ENCODE data around the gene MDM1.

The MDM1 gene

GRCh38 chr12:68270358-68270757, 61.8 kb downstream of the MDM1 start:
- DNase-seq: no peak

DNA sequence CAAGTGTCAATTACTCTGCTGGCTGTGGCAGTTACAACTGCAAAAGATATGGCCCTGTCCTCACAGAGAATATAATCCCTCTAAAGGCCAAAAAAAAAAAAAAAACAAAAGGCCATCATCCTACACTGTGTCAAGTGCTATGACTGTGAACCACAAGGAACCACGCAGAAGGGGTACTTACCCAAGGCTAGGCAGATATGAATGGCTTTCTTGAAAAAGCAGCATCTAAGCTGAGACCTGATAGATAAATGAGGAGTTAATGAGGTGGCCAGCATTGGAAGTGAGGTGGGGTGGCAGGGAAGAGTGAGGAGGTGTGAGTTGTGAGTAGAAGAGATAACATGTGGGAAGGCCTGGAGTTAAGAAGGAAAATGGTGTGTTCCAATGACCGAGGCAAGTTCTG, 62.4 kb downstream of the MDM1 start:
- DNase-seq: no peak

GRCh38 chr12:68268967-68269366, 63.2 kb downstream of the MDM1 start:
- no peak for DNase-seq

- DNase-seq: peak; percentile 96
Observed at GRCh38 chr12:68267892-68268396, 64.2 kb downstream of the MDM1 start.

DNA sequence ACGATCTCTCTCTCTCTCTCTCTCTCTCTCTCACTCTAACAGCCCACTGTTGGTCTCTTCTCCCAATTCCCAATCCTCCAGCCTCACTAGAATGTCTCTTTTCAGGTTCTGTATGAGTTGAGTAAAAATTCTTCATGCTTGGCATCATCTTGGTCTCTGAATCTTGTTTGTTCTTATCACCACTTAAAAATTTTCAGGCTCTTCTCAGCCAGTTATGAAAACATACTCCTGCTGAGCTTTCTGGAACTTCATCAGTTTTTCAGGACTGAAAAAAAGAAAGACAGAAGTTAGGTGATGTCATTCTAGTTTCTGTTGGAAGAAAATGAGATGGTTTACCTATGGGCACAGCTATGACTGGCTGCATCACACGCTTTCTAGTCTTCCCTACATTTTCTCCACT, 67.3 kb downstream of the MDM1 start:
- peak; percentile 35 for DNase-seq

GRCh38 chr12:68264158-68264855, 67.9 kb downstream of the MDM1 start:
- no peak for DNase-seq

DNA sequence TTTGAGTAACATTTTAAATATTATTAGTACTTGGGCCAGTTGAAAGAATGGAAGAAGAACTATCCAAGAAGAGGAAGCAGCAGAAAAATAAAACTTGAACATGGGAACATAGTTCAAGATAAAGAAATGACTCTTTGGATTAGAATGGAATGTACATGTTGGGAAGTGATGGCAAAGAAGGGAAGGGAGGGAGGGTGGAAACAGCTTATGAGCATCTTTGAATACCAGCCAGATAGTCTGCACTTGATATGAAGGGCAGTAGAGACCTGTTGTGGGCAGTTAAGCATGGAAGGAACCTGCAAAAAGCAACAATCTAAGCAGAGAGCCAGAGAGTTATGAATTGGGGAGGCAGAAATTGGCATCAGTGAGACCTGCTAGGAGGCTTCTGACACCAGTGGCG, 68.8 kb downstream of the MDM1 start:
- peak; percentile 36 for DNase-seq

- no peak for DNase-seq
Observed at GRCh38 chr12:68261896-68262295, 70.3 kb downstream of the MDM1 start.

DNA sequence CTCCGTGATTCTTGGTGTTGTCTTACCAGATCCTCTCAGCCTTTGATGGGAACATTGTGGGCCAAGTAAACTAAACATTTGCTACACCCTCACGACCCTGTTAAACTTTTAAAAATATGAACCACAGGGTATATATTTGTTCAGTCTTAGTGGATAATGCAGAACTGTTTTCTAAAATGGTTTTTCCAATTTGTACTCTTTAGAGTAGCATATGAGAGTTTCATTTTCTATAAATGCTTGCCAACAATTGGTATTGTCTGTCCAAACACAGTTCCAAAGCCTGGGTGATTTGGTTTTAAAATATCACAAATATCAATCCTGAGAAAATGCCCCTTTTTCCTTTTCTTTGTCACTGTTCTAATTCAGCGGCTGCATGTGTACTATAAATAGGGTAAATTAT, 72.0 kb downstream of the MDM1 start:
- DNase-seq: no peak

- DNase-seq: peak; percentile 98
Observed at GRCh38 chr12:68259318-68259940, 72.7 kb downstream of the MDM1 start.

DNA sequence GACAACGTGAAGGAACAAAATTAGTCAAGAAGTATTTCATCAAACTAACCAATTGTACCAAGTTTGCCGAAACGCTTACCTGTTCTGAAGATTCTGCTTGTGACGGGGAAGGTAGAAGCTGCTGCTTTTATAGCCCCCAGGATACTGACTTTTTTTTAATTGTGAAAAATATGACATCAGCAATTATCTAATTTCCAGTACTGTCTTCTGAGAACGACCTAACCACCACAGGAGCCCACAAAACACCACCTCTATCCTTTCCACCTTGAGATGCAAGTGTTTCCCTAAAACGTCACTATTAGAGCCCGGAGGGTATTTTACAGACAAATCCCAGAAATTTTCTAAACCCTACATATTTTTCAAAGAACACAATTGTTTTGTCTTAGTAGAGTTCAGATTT, 78.7 kb downstream of the MDM1 start, which contains the start of gene IL22:
Gene IL22 (minus strand): TSS at position 101 of the 400 bp plus-strand sequence. CDS start 156 bp downstream, outside the sequence.
- no peak for DNase-seq

GRCh38 chr12:68252077-68252476, 80.1 kb downstream of the MDM1 start:
- DNase-seq: no peak

DNA sequence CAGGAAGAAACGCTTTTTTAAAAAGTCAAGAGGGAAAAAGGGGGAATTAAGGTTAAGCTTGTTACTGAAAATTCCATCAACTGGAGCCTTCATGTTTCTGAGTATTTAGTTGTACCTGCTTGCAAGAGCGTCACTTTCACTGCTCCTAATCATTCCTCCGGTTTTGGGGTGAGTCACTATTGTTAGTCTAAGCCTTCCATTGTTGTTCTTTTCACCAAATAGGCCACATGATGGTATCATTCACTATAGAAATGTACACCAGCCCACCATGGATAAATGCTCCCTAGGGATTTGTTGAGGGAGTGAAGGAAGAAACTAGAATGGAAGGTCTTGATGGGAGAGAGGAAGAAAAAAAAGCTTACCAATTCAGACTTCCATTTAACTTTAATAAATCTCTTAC, 81.7 kb downstream of the MDM1 start:
- DNase-seq: no peak

DNA sequence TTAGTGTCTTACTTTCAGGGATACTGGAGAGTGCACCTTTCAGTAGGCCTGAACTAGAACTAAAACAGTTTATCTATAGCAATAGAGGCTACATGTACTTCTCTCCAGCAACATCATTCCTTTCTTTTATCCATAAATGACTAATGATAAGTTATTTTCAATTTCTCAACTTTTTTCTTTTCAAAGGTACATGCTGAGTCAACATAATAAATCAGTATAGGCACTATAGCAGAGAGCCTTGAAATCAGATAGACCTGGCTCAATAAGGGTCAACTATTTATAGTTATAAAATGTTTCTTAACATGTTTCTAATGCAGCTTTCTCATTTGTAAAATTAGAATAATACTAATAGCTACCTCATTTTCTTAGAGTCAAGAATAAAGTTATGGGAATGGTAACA, 84.4 kb downstream of the MDM1 start:
- DNase-seq: no peak

- DNase-seq: no peak
Observed at GRCh38 chr12:68246350-68246749, 85.8 kb downstream of the MDM1 start.

DNA sequence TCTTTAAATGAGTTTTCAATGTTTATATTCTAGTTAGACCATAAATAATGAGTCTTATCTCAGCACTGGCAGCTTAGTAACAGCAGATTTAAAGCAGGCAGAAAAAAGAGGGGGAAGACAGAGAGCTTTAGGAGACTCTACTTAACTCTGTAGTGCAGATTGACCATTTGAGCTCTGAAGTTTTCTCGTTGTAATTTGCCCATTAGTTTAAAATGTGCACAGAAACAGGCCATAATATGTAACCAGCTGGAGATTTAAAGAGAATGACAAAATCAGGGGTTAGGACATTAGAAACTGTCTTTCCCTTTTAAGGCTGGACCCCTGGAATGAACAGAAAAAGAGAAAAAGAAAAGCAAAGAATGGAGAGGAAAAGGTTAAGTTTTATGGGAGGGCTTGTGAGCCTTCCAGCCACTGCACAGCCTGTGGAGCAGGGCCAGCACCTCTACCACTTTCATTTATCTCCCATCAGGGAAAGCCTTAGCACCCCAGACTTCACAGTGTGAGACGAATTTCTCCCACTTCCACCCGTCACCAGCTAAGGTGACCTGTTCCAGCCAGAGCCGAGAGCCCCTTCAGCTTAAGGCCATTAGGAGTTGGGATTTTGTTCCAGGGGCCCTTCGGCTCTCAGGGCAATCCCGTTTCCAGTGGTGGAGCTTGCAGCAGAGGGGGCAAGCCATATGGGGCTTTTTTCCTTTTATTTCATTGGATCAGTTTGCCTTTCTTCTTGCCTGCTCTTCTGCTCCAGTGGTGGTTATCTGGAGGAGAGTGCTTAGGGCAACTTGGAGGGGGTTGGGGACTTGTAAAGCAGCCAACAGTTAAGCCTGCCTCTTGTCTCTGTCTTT, 86.8 kb downstream of the MDM1 start:
- no peak for DNase-seq

Measured in HCEC 1CT (cell line).